Measurements from ENCODE around the gene DLG2. TPM values are rescaled to one million over a fixed set of nuclear protein-coding genes. Genes with fewer than 3 reads are reported as not detected.
A peak's percentile ranks its signal among the peaks of the same experiment; 100 is the strongest.

Gene DLG2
- total RNA-seq, 2 donors from 2014 or later = 3.8 to 16.4 TPM

DNA sequence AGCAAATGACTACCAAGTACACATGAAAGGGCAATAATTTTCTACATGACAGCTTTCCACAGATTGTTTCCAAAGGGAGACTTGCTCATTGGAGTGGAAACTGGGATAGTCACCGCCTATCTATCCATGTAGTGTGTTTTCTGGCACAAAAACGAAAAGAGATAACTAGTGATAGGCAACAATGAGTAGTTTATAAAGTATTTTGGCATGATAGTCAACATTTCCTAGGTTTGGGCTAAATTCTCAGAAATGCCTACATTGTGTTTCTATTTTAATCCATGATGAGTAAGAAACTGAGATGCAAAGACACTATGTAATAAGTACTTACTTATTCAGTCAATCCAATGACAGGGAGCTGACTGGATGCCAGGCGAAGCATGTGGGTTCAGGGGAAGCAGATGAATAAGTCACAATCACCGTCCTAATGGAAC lies 1129.1 kb downstream of the DLG2 start:
- TF ChIP-seq, protein P1, sequence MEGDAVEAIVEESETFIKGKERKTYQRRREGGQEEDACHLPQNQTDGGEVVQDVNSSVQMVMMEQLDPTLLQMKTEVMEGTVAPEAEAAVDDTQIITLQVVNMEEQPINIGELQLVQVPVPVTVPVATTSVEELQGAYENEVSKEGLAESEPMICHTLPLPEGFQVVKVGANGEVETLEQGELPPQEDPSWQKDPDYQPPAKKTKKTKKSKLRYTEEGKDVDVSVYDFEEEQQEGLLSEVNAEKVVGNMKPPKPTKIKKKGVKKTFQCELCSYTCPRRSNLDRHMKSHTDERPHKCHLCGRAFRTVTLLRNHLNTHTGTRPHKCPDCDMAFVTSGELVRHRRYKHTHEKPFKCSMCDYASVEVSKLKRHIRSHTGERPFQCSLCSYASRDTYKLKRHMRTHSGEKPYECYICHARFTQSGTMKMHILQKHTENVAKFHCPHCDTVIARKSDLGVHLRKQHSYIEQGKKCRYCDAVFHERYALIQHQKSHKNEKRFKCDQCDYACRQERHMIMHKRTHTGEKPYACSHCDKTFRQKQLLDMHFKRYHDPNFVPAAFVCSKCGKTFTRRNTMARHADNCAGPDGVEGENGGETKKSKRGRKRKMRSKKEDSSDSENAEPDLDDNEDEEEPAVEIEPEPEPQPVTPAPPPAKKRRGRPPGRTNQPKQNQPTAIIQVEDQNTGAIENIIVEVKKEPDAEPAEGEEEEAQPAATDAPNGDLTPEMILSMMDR (IDR thresholded peaks at IDR 0.05) = no peak
- H3K4me1 ChIP-seq (ENCODE audit: control insufficient read depth in 1 of 2, low read depth in 2 of 2) = peaks cover 4 to 8% of the 10 kb centered on the region in 2 donors
- H3K36me3 ChIP-seq = no peaks in the 10 kb centered on the region
- DNase-seq (ENCODE audit: low spot score) = peak; percentile 7
- no peak overlapping the region for H3K4me3 ChIP-seq
- H3K27ac ChIP-seq = no peak overlapping the region
- peak; percentile 39 for ATAC-seq (ENCODE audit: insufficient number of reproducible peaks, low FRiP score, low read depth)
- H3K9me3 ChIP-seq = no peaks in the 10 kb centered on the region
- H3K27me3 ChIP-seq (replicated peaks; ENCODE audit: insufficient read depth) = no peaks in the 10 kb centered on the region

DNA sequence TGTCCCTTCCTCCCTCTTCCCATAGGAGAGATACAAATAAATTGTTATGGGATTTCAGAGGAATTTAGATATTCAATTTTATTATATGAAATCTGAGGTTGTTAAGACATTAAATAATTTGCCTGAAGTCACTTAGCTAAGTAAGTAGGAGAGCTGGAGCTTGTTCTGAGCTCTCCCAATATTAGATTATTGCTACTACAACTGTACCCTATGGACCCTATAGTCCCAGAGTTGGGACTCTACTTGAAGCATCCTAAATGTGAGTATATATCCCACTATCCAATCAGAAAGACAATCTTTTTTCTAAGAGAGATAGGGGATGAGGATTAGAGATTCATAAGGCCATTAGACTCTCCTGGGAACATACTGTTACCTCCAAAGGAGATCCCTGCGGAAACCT lies 1130.0 kb downstream of the DLG2 start:
- Histone ChIP-seq H3K27ac (no peak overlapping the region), H3K4me1 (ENCODE audit: control insufficient read depth in 1 of 2, low read depth in 2 of 2) (peaks cover 4 to 8% of the 10 kb centered on the region in 2 donors), H3K4me3 (no peak overlapping the region), H3K36me3 (no peaks in the 10 kb centered on the region), H3K9me3 (no peaks in the 10 kb centered on the region), H3K27me3 (replicated peaks; ENCODE audit: insufficient read depth) (no peaks in the 10 kb centered on the region)
- DNase-seq (ENCODE audit: low spot score) (no peak), ATAC-seq (ENCODE audit: insufficient number of reproducible peaks, low FRiP score, low read depth) (no peak)
- TF ChIP-seq, protein P1 (IDR thresholded peaks at IDR 0.05) = no peak

DNA sequence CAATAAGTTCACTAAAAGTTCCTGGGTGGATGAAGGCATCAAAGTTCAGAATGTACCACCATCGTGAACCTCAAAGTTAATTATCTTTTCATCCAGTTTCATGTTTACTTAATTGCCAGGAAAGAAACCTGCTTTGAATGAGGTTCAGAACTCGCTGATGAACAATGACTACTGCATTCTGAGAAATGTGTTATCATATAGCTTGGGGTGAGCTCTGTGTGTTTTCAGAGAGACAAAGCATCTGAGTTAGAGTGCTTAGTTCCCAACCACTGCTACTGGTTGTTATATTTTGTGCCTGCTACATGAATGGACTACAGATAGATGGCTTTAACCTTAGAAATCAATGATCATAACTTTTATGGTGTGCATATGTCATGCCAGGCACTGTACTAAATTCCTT lies 1131.0 kb downstream of the DLG2 start:
- Histone ChIP-seq H3K4me1 (ENCODE audit: control insufficient read depth in 1 of 2, low read depth in 2 of 2) (peaks cover 6 to 8% of the 10 kb centered on the region in 2 donors), H3K27ac (no peak overlapping the region), H3K9me3 (no peaks in the 10 kb centered on the region), H3K4me3 (no peak overlapping the region), H3K27me3 (replicated peaks; ENCODE audit: insufficient read depth) (no peaks in the 10 kb centered on the region), H3K36me3 (no peaks in the 10 kb centered on the region)
- TF ChIP-seq, protein P1 (IDR thresholded peaks at IDR 0.05) = no peak
- ATAC-seq (ENCODE audit: insufficient number of reproducible peaks, low FRiP score, low read depth) (no peak), DNase-seq (ENCODE audit: low spot score) (no peak)

DNA sequence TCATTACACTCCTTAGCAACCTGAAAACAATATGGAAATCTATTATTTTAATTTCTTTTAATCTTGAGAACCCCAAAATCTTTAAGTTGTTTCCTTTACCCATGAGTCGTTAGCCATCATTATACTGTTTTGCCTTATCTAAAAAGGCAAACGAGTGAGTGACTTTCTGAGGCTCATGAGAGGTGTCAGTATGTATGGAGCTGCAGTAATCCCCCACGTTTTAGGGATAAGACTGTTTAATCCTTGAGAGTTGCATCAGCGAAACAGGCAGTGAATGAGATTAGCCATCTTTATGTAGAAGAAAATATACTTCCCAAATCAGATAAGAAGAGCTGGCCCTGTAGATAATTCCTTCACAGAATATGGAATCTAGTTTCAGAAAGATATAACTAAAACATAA lies 1147.0 kb downstream of the DLG2 start:
- TF ChIP-seq, protein P1 (IDR thresholded peaks at IDR 0.05) = no peak

DNA sequence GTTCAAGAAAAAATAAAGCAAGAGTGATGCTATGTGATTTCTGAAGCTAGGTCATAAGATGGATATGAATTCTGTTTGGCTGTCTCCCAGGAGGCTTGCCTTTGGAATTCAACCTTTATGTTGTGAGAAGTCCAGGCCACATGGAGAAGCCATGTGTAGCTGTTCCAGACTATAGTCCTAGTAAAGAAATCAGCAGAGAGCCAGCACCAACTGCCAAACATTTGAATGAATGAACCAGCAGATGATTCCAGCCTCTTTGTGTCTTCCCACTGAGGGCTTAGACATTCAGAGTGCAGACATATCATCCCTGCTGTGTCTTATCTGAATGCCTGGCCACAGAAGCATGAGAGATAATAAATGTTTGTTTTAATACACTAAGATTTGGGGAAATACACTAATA lies 1150.6 kb downstream of the DLG2 start:
- H3K4me1 ChIP-seq (ENCODE audit: control insufficient read depth in 1 of 2, low read depth in 2 of 2) = no peaks in the 10 kb centered on the region
- H3K4me3 ChIP-seq = no peak overlapping the region
- no peak for ATAC-seq (ENCODE audit: insufficient number of reproducible peaks, low FRiP score, low read depth)
- H3K9me3 ChIP-seq = no peaks in the 10 kb centered on the region
- no peak for DNase-seq (ENCODE audit: low spot score)
- no peak overlapping the region for H3K27ac ChIP-seq
- no peaks in the 10 kb centered on the region for H3K27me3 ChIP-seq (replicated peaks; ENCODE audit: insufficient read depth)
- H3K36me3 ChIP-seq = no peaks in the 10 kb centered on the region
- TF ChIP-seq, protein P1 (IDR thresholded peaks at IDR 0.05) = no peak

More for the DNA sequence above, 1147.0 kb downstream of the DLG2 start:
- H3K36me3 ChIP-seq = no peaks in the 10 kb centered on the region
- H3K27me3 ChIP-seq (replicated peaks; ENCODE audit: insufficient read depth) = no peaks in the 10 kb centered on the region
- ATAC-seq (ENCODE audit: insufficient number of reproducible peaks, low FRiP score, low read depth) (no peak), DNase-seq (ENCODE audit: low spot score) (no peak)
- no peaks in the 10 kb centered on the region for H3K4me1 ChIP-seq (ENCODE audit: control insufficient read depth in 1 of 2, low read depth in 2 of 2)
- no peak overlapping the region for H3K4me3 ChIP-seq
- H3K27ac ChIP-seq = no peak overlapping the region
- no peaks in the 10 kb centered on the region for H3K9me3 ChIP-seq

Data from thoracic aorta (tissue), 2 donors.